ENCODE data around the gene SLC6A13. TPM values are rescaled to one million over a fixed set of nuclear protein-coding genes. Genes with fewer than 3 reads are reported as not detected.

The SLC6A13 gene
- polyA plus RNA-seq, 2 of the 4 experiments (the other 2 are of a cell fraction): 0.43 to 0.49 TPM

DNA sequence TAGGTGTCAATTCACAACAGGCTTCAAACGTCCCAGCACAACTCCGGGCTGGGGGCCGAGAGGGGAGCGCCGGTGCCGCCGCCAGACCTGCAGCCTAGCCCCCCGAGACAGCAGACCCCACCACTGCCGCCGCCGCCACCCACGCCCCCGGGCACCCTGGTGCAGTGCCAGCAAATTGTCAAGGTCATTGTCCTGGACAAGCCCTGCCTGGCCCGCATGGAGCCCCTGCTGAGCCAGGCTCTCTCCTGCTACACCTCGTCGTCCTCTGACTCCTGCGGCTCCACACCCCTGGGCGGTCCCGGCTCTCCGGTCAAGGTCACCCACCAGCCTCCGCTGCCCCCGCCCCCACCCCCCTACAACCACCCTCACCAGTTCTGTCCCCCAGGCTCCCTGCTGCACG is 88.0 kb downstream of the SLC6A13 start:
- no peak overlapping the region for H3K4me2 ChIP-seq
- DNase-seq (ENCODE audit: low read depth in 1 of 2, low spot score in 1 of 2) (no peak), FAIRE-seq (no peak), ATAC-seq (no peak)
- peak overlapping the region in 1 of 2 experiments; percentile 29; a peak in 1 of 6 replicates for H3K27ac ChIP-seq
- POLR2A ChIA-PET: no interaction called here
- TF ChIP-seq MAZ (IDR thresholded peaks at IDR 0.05; ENCODE audit: borderline replicate concordance, low read depth, low read length) (no peak), EHMT2 (IDR thresholded peaks at IDR 0.05; ENCODE audit: low read depth) (no peak), RAD21 (conservative IDR thresholded peaks at IDR 0.05 in 1 of 2, IDR thresholded peaks at IDR 0.05 in 1 of 2) (no peak), RCOR1 (IDR thresholded peaks at IDR 0.05; ENCODE audit: low read depth, low read length) (no peak), HOXB13 (CRISPR knock-in tag; IDR thresholded peaks at IDR 0.05; ENCODE audit: low read depth) (no peak), MYC (IDR thresholded peaks at IDR 0.05; ENCODE audit: borderline replicate concordance, low read length) (no peak), KDM1A (IDR thresholded peaks at IDR 0.05; ENCODE audit: low read depth) (no peak), HEYL (CRISPR knock-in tag; IDR thresholded peaks at IDR 0.05) (no peak), TP53 (CRISPR knock-in tag; IDR thresholded peaks at IDR 0.05) (no peak), NPAS2 (CRISPR knock-in tag; IDR thresholded peaks at IDR 0.05; ENCODE audit: borderline replicate concordance) (no peak), CEBPB (IDR thresholded peaks at IDR 0.05) (no peak), TFCP2L1 (CRISPR knock-in tag; IDR thresholded peaks at IDR 0.05) (no peak), RNF2 (IDR thresholded peaks at IDR 0.05; ENCODE audit: borderline replicate concordance, low read depth) (no peak), GATA3 (IDR thresholded peaks at IDR 0.05; ENCODE audit: borderline replicate concordance) (no peak)
- TF ChIP-seq, protein P1, sequence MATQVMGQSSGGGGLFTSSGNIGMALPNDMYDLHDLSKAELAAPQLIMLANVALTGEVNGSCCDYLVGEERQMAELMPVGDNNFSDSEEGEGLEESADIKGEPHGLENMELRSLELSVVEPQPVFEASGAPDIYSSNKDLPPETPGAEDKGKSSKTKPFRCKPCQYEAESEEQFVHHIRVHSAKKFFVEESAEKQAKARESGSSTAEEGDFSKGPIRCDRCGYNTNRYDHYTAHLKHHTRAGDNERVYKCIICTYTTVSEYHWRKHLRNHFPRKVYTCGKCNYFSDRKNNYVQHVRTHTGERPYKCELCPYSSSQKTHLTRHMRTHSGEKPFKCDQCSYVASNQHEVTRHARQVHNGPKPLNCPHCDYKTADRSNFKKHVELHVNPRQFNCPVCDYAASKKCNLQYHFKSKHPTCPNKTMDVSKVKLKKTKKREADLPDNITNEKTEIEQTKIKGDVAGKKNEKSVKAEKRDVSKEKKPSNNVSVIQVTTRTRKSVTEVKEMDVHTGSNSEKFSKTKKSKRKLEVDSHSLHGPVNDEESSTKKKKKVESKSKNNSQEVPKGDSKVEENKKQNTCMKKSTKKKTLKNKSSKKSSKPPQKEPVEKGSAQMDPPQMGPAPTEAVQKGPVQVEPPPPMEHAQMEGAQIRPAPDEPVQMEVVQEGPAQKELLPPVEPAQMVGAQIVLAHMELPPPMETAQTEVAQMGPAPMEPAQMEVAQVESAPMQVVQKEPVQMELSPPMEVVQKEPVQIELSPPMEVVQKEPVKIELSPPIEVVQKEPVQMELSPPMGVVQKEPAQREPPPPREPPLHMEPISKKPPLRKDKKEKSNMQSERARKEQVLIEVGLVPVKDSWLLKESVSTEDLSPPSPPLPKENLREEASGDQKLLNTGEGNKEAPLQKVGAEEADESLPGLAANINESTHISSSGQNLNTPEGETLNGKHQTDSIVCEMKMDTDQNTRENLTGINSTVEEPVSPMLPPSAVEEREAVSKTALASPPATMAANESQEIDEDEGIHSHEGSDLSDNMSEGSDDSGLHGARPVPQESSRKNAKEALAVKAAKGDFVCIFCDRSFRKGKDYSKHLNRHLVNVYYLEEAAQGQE (IDR thresholded peaks at IDR 0.05): no peak
- TF ChIP-seq, protein P2, sequence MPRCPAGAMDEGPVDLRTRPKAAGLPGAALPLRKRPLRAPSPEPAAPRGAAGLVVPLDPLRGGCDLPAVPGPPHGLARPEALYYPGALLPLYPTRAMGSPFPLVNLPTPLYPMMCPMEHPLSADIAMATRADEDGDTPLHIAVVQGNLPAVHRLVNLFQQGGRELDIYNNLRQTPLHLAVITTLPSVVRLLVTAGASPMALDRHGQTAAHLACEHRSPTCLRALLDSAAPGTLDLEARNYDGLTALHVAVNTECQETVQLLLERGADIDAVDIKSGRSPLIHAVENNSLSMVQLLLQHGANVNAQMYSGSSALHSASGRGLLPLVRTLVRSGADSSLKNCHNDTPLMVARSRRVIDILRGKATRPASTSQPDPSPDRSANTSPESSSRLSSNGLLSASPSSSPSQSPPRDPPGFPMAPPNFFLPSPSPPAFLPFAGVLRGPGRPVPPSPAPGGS (IDR thresholded peaks at IDR 0.05): no peak
- TF ChIP-seq, protein P3, sequence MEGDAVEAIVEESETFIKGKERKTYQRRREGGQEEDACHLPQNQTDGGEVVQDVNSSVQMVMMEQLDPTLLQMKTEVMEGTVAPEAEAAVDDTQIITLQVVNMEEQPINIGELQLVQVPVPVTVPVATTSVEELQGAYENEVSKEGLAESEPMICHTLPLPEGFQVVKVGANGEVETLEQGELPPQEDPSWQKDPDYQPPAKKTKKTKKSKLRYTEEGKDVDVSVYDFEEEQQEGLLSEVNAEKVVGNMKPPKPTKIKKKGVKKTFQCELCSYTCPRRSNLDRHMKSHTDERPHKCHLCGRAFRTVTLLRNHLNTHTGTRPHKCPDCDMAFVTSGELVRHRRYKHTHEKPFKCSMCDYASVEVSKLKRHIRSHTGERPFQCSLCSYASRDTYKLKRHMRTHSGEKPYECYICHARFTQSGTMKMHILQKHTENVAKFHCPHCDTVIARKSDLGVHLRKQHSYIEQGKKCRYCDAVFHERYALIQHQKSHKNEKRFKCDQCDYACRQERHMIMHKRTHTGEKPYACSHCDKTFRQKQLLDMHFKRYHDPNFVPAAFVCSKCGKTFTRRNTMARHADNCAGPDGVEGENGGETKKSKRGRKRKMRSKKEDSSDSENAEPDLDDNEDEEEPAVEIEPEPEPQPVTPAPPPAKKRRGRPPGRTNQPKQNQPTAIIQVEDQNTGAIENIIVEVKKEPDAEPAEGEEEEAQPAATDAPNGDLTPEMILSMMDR (IDR thresholded peaks at IDR 0.05): no peak
- H3K9me3 ChIP-seq: no peaks in the 10 kb centered on the region
- WGBS (ENCODE audit: missing lambda C conversion rate): 53% methylated on average over 15 of the region's 23 CpGs
- no peak overlapping the region for H3K4me3 ChIP-seq
- peaks cover 24% of the 10 kb centered on the region for H3K4me1 ChIP-seq
- CTCF ChIA-PET: interaction anchor here (1.0 to 4.2 kb wide), 4 partner anchors 9 to 21 kb away, joined by 3 to 20 read pairs (median 6); no protein-coding TSS in a partner anchor

DNA sequence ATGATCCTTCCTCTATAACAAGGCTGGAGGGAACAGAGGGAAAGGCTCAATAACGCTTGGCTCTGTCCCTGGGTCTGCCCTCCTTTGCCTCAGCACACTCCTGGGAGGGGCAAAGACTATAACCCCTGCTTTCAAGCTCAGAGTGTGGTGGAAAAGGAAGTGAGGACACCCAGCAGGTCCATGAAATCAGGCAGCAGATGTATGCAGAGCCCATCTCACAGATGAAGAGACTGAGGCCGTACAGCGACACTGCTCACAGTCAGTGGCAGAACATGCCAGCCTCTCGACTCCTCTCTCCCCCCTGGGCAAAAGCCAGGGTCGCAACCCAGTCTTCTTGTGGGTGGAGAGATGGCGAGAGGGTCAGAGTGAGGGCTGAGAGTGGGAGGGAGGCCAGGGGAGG is 88.5 kb downstream of the SLC6A13 start:
- 82% methylated on average over 6 of the region's 6 CpGs for WGBS (ENCODE audit: missing lambda C conversion rate)
- no peak overlapping the region for H3K27ac ChIP-seq
- H3K4me2 ChIP-seq: no peak overlapping the region
- ChIA-PET POLR2A (no interaction called here), CTCF (interaction anchor here (1.0 to 4.3 kb wide), 4 partner anchors 9 to 21 kb away, joined by 3 to 20 read pairs (median 10); no protein-coding TSS in a partner anchor)
- peaks cover 19% of the 10 kb centered on the region for H3K4me1 ChIP-seq
- no peak for FAIRE-seq
- DNase-seq (ENCODE audit: low read depth in 1 of 2, low spot score in 1 of 2): no peak
- no peak overlapping the region for H3K4me3 ChIP-seq
- no peaks in the 10 kb centered on the region for H3K9me3 ChIP-seq
- no peak for ATAC-seq
- no peak for TF ChIP-seq FOSL2 (IDR thresholded peaks at IDR 0.05)
- no peak for TF ChIP-seq FOSL2 (CRISPR knock-in tag; IDR thresholded peaks at IDR 0.05)
- TF ChIP-seq HEYL (CRISPR knock-in tag; IDR thresholded peaks at IDR 0.05): no peak
- no peak for TF ChIP-seq CBX2 (IDR thresholded peaks at IDR 0.05; ENCODE audit: borderline replicate concordance, low read depth)
- TF ChIP-seq CBX8 (IDR thresholded peaks at IDR 0.05): no peak
- TF ChIP-seq RFX5 (IDR thresholded peaks at IDR 0.05): no peak
- TF ChIP-seq EHF (CRISPR knock-in tag; IDR thresholded peaks at IDR 0.05): no peak
- TF ChIP-seq TFCP2L1 (CRISPR knock-in tag; IDR thresholded peaks at IDR 0.05): no peak
- TF ChIP-seq JUN (IDR thresholded peaks at IDR 0.05): no peak
- TF ChIP-seq EP300 (IDR thresholded peaks at IDR 0.05): no peak
- TF ChIP-seq HDAC2 (IDR thresholded peaks at IDR 0.05): no peak
- TF ChIP-seq MYC (IDR thresholded peaks at IDR 0.05; ENCODE audit: borderline replicate concordance, low read length): no peak
- TF ChIP-seq, protein P4, sequence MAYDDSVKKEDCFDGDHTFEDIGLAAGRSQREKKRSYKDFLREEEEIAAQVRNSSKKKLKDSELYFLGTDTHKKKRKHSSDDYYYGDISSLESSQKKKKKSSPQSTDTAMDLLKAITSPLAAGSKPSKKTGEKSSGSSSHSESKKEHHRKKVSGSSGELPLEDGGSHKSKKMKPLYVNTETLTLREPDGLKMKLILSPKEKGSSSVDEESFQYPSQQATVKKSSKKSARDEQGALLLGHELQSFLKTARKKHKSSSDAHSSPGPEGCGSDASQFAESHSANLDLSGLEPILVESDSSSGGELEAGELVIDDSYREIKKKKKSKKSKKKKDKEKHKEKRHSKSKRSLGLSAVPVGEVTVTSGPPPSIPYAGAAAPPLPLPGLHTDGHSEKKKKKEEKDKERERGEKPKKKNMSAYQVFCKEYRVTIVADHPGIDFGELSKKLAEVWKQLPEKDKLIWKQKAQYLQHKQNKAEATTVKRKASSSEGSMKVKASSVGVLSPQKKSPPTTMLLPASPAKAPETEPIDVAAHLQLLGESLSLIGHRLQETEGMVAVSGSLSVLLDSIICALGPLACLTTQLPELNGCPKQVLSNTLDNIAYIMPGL (CRISPR knock-in tag; IDR thresholded peaks at IDR 0.05; ENCODE audit: borderline replicate concordance): no peak
- no peak for TF ChIP-seq POLR2AphosphoS2 (conservative IDR thresholded peaks at IDR 0.05; ENCODE audit: low read length)
- no peak for TF ChIP-seq NPAS2 (CRISPR knock-in tag; IDR thresholded peaks at IDR 0.05; ENCODE audit: borderline replicate concordance)
- no peak for TF ChIP-seq MAFK (IDR thresholded peaks at IDR 0.05; ENCODE audit: partially characterized antibody)
- no peak for TF ChIP-seq MAZ (IDR thresholded peaks at IDR 0.05; ENCODE audit: borderline replicate concordance, low read depth, low read length)
- TF ChIP-seq, protein P5, sequence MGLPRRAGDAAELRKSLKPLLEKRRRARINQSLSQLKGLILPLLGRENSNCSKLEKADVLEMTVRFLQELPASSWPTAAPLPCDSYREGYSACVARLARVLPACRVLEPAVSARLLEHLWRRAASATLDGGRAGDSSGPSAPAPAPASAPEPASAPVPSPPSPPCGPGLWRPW (IDR thresholded peaks at IDR 0.05): no peak
- no peak for TF ChIP-seq RAD21 (conservative IDR thresholded peaks at IDR 0.05 in 1 of 2, IDR thresholded peaks at IDR 0.05 in 1 of 2)
